ENCODE data around the gene FOXN3.

Gene FOXN3

GRCh38 chr14:89430391-89431236 is 13.6 kb upstream of the FOXN3 start:
- peak; percentile 17 for DNase-seq

- peak; percentile 70 for DNase-seq
These were observed 12.5 kb upstream of the FOXN3 start for GRCh38 chr14:89429199-89430181.

GRCh38 chr14:89428546-89429198 is 11.6 kb upstream of the FOXN3 start:
- DNase-seq: no peak

GRCh38 chr14:89428173-89428523 is 11.1 kb upstream of the FOXN3 start:
- DNase-seq: no peak

- no peak for DNase-seq
These were observed 10.6 kb upstream of the FOXN3 start for GRCh38 chr14:89427426-89428172.

- peak; percentile 81 for DNase-seq
These were observed 8.9 kb upstream of the FOXN3 start for GRCh38 chr14:89425931-89426330.

GRCh38 chr14:89424241-89424640 is 7.2 kb upstream of the FOXN3 start:
- no peak for DNase-seq

GRCh38 chr14:89422952-89423345 is 5.9 kb upstream of the FOXN3 start:
- DNase-seq: no peak

- no peak for DNase-seq
These were observed 5.3 kb upstream of the FOXN3 start for GRCh38 chr14:89422181-89422951.

- no peak for DNase-seq
These were observed 3.5 kb upstream of the FOXN3 start for GRCh38 chr14:89420502-89420901.

GRCh38 chr14:89419973-89420482 is 3.0 kb upstream of the FOXN3 start:
- no peak for DNase-seq

- no peak for DNase-seq
These were observed 1.9 kb upstream of the FOXN3 start for GRCh38 chr14:89418976-89419375.

GRCh38 chr14:89418452-89418851 is 1.4 kb upstream of the FOXN3 start:
- DNase-seq: no peak

GRCh38 chr14:89417465-89418225 is 612 bp upstream of the FOXN3 start:
- no peak for DNase-seq

- peak; percentile 90 for DNase-seq
These were observed 734 bp downstream of the FOXN3 start for GRCh38 chr14:89416002-89416995.

- no peak for DNase-seq
These were observed 1.9 kb downstream of the FOXN3 start for GRCh38 chr14:89415159-89415558.

- no peak for DNase-seq
These were observed 5.1 kb downstream of the FOXN3 start for GRCh38 chr14:89411976-89412375.

- no peak for DNase-seq
These were observed 7.1 kb downstream of the FOXN3 start for GRCh38 chr14:89409961-89410360.

Data from kidney glomerular epithelial cell (primary cell).